ENCODE measurements around the gene UBR1. TPM values are rescaled to one million over a fixed set of nuclear protein-coding genes. Genes with fewer than 3 reads are reported as not detected.
"Not testable (repeated sequence)": the region's sequence is repeated elsewhere in the genome, so short reads cannot be mapped to it uniquely, and the experiment has no call there.

UBR1 gene
- total RNA-seq, 4 donors from 2014 or later: 28.8 to 42.0 (median 31.0) TPM

DNA sequence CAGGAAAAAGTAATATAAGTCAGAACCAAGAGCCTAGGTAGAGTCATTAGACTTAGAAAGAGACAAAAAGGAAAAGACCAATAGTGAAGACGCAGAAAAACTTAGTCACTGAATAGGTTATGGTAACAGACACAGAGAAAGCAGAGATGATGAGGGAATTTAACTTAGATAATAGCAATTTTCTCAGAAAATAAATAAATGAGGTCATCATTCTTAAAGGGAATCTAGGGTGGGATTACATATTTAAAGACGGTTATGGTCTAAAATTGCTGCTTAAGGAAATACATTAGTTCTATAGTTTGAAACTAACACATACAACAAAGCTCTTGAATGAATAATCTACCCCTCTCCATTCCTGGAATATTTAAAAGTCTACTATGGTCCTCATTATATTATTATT lies 59.4 kb downstream of the UBR1 start:
- Histone ChIP-seq H3K36me3 (peaks cover 0 to 97% (median 15%) of the 10 kb centered on the region in 3 donors), H3K27me3 (no peaks in the 10 kb centered on the region), H3K9me3 (no peaks in the 10 kb centered on the region), H3K27ac (no peak overlapping the region), H3K4me3 (no peak overlapping the region), H3K4me1 (no peaks in the 10 kb centered on the region)
- no peak for TF ChIP-seq POLR2A (IDR thresholded peaks at IDR 0.05)
- TF ChIP-seq, protein P1, sequence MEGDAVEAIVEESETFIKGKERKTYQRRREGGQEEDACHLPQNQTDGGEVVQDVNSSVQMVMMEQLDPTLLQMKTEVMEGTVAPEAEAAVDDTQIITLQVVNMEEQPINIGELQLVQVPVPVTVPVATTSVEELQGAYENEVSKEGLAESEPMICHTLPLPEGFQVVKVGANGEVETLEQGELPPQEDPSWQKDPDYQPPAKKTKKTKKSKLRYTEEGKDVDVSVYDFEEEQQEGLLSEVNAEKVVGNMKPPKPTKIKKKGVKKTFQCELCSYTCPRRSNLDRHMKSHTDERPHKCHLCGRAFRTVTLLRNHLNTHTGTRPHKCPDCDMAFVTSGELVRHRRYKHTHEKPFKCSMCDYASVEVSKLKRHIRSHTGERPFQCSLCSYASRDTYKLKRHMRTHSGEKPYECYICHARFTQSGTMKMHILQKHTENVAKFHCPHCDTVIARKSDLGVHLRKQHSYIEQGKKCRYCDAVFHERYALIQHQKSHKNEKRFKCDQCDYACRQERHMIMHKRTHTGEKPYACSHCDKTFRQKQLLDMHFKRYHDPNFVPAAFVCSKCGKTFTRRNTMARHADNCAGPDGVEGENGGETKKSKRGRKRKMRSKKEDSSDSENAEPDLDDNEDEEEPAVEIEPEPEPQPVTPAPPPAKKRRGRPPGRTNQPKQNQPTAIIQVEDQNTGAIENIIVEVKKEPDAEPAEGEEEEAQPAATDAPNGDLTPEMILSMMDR (IDR thresholded peaks at IDR 0.05): no peak
- TF ChIP-seq EP300 (IDR thresholded peaks at IDR 0.05): no peak
- 90 to 93% methylated on average over 2 of the region's 2 CpGs for WGBS, 2 donors
- DNase-seq (ENCODE audit: low spot score in 2 of 2): no peak

- no peaks in the 10 kb centered on the region for H3K9me3 ChIP-seq
- peaks cover 0 to 71% (median 10%) of the 10 kb centered on the region in 3 donors for H3K36me3 ChIP-seq
- WGBS, 2 donors: 84 to 90% methylated on average over 1 of the region's 1 CpG
- TF ChIP-seq EP300 (IDR thresholded peaks at IDR 0.05): no peak
- no peak for TF ChIP-seq POLR2A (IDR thresholded peaks at IDR 0.05)
- TF ChIP-seq, protein P1 (IDR thresholded peaks at IDR 0.05): no peak
- no peak for DNase-seq (ENCODE audit: low spot score in 2 of 2)
- no peaks in the 10 kb centered on the region for H3K4me1 ChIP-seq
- no peaks in the 10 kb centered on the region for H3K27me3 ChIP-seq
- H3K4me3 ChIP-seq: no peak overlapping the region
- no peak overlapping the region for H3K27ac ChIP-seq
These were observed 63.0 kb downstream of the UBR1 start for GRCh38 chr15:43042885-43043284.

- not testable (repeated sequence) for H3K4me3 ChIP-seq; H3K27ac ChIP-seq; DNase-seq (ENCODE audit: low spot score in 2 of 2); H3K9me3 ChIP-seq; H3K4me1 ChIP-seq; H3K27me3 ChIP-seq
- peaks cover 0 to 73% (median 15%) of the 10 kb centered on the region in 3 donors for H3K36me3 ChIP-seq
- 96 to 99% methylated on average over 3 of the region's 3 CpGs for WGBS, 2 donors
These were observed 64.8 kb downstream of the UBR1 start for GRCh38 chr15:43041085-43041484.

GRCh38 chr15:43035240-43035639 lies 70.6 kb downstream of the UBR1 start:
- 100% methylated on average over 1 of the region's 1 CpG; no CpG with 5 or more reads in 1 of the 2 donors for WGBS, 2 donors

DNA sequence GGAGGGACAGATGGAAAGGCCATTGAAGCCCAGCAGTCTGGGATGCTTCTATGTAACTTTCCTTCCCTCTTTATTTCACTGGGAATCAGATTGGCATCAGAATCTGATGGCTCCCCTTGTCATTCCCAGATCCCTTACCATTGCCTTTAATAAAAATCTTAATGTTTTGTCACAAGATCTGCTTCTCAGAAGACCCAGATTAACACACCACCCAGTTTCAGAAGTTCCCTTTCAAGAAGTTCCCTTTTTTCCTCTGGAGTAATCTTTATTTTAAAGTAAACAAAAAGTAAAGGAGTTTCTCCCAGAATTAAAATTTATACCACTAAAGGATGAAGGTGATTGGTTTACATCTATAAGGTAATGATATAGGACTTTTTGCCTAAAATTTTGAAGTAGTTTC lies 76.4 kb downstream of the UBR1 start:
- H3K27ac ChIP-seq: no peak overlapping the region
- peaks cover 0 to 78% (median 15%) of the 10 kb centered on the region in 3 donors for H3K36me3 ChIP-seq
- H3K9me3 ChIP-seq: no peaks in the 10 kb centered on the region
- no peak for DNase-seq (ENCODE audit: low spot score in 2 of 2)
- no peaks in the 10 kb centered on the region for H3K4me1 ChIP-seq
- no peaks in the 10 kb centered on the region for H3K27me3 ChIP-seq
- no peak overlapping the region for H3K4me3 ChIP-seq
- TF ChIP-seq POLR2A (IDR thresholded peaks at IDR 0.05) (no peak), EP300 (IDR thresholded peaks at IDR 0.05) (no peak)
- TF ChIP-seq, protein P1 (IDR thresholded peaks at IDR 0.05): no peak

More at GRCh38 chr15:43035240-43035639, 70.6 kb downstream of the UBR1 start:
- H3K27ac ChIP-seq; H3K4me1 ChIP-seq; H3K4me3 ChIP-seq; H3K9me3 ChIP-seq; DNase-seq (ENCODE audit: low spot score in 2 of 2); H3K27me3 ChIP-seq: not testable (repeated sequence)
- H3K36me3 ChIP-seq: peaks cover 0 to 64% (median 17%) of the 10 kb centered on the region in 3 donors

DNA sequence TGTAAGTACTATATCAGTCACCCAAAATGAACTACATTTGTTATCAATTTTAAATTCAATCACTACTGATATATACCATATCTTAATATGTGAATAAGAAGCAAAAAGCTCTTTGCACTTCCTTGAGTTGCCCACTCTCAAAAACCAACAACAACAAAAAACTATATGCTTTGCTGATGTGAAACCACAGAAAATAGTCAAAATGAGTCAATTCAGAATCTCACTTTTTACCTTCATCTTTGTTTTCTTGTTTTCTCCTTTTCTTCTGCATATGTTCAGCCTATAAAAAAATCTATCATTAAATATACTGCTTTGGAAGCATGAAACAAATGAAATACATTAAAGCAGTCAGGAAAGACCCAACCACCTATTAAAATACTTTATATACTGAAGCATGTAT lies 80.7 kb downstream of the UBR1 start:
- H3K4me1 ChIP-seq: no peaks in the 10 kb centered on the region
- H3K27ac ChIP-seq: no peak overlapping the region
- H3K36me3 ChIP-seq: peaks cover 0 to 84% (median 12%) of the 10 kb centered on the region in 3 donors
- TF ChIP-seq POLR2A (IDR thresholded peaks at IDR 0.05) (no peak), EP300 (IDR thresholded peaks at IDR 0.05) (no peak)
- TF ChIP-seq, protein P1 (IDR thresholded peaks at IDR 0.05): no peak
- H3K4me3 ChIP-seq: no peak overlapping the region
- H3K9me3 ChIP-seq: no peaks in the 10 kb centered on the region
- DNase-seq (ENCODE audit: low spot score in 2 of 2): no peak
- no peaks in the 10 kb centered on the region for H3K27me3 ChIP-seq

DNA sequence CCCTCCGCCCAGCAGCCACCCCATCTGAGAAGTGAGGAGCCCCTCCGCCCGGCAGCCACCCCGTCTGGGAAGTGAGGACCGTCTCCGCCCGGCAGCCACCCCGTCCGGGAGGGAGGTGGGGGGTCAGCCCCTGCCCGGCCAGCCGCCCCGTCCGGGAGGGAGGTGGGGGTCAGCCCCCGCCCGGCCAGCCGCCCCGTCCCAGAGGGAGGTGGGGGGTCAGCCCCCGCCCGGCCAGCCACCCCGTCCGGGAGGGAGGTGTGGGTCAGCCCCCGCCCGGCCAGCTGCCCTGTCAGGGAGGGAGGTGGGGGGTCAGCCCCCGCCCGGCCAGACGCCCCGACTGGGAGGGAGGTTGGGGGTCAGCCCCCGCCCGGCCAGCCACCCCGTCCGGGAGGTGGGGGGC lies 91.2 kb downstream of the UBR1 start:
- not testable (repeated sequence) for H3K9me3 ChIP-seq; H3K27ac ChIP-seq; H3K4me3 ChIP-seq; DNase-seq (ENCODE audit: low spot score in 2 of 2); H3K27me3 ChIP-seq; H3K4me1 ChIP-seq
- 100% methylated on average over 1 to 5 of the region's 31 CpGs for WGBS, 2 donors
- H3K36me3 ChIP-seq: peaks cover 0 to 79% (median 0%) of the 10 kb centered on the region in 3 donors

Measured in tibial nerve (tissue), 4 donors.